ES-I3 (cell line): ENCODE data around the gene VAV2.

Experiments used
- H3K36me3 ChIP-seq: 2 replicates; pipeline ENCODE4 v1.6.1; 2013; ENCODE audit warnings: mild to moderate bottlenecking, low read length, control low read depth, moderate library complexity; ENCODE audit not compliant: insufficient read depth
- H3K4me1 ChIP-seq: 2 replicates; pipeline ENCODE4 v1.6.1; 2013; ENCODE audit warnings: mild to moderate bottlenecking, control low read depth, low read length; ENCODE audit not compliant: insufficient read depth
- H3K9ac ChIP-seq: 2 replicates; pipeline ENCODE4 v1.6.1; 2013; ENCODE audit warnings: low read depth, mild to moderate bottlenecking, low read length, moderate library complexity
- H3K9me3 ChIP-seq: 2 replicates; pipeline ENCODE4 v1.6.1; 2013; ENCODE audit warnings: mild to moderate bottlenecking, low read length, moderate library complexity; ENCODE audit not compliant: control insufficient read depth, insufficient read depth

The VAV2 gene

DNA sequence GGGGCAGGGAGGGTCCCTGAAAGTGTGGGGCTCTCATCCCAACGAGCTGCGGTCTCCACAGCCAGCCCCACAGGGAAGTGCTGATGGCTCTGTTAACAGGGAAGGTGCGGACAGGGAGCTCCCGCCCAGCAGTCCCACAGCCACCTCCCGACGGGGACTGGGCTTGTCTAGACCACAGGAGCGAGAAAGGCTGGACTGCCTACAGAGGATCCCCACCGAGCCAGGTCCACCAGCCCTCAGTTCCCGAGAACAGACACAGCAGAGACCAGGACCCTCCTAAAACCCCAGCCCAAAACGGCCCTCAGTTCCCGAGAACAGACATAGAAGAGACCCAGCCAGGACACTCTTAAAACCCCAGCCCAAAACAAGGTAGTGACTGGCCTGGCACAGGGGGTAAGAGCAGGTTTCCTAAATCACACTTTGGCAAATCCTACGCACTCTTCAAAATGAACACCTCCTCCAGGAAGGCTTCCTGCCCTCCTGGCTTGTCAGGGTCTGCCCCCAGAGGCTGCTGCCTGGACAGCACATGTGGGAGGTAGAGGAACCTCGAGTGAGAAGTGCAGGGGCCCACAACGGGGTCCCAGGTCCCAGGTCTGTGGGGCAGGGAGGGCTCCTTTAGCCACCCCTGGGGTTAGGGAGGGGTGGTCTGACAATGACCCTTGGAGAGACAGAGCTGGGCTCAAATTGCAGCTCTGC is 167.9 kb downstream of the VAV2 start:
- Histone ChIP-seq H3K36me3 (no peaks in the 10 kb centered on the region), H3K9ac (no peak overlapping the region), H3K9me3 (no peaks in the 10 kb centered on the region), H3K4me1 (peaks cover 16% of the 10 kb centered on the region)

GRCh38 chr9:133823189-133824105 is 168.7 kb downstream of the VAV2 start:
- Histone ChIP-seq H3K9me3 (no peaks in the 10 kb centered on the region), H3K9ac (no peak overlapping the region), H3K4me1 (peaks cover 16% of the 10 kb centered on the region), H3K36me3 (no peaks in the 10 kb centered on the region)

DNA sequence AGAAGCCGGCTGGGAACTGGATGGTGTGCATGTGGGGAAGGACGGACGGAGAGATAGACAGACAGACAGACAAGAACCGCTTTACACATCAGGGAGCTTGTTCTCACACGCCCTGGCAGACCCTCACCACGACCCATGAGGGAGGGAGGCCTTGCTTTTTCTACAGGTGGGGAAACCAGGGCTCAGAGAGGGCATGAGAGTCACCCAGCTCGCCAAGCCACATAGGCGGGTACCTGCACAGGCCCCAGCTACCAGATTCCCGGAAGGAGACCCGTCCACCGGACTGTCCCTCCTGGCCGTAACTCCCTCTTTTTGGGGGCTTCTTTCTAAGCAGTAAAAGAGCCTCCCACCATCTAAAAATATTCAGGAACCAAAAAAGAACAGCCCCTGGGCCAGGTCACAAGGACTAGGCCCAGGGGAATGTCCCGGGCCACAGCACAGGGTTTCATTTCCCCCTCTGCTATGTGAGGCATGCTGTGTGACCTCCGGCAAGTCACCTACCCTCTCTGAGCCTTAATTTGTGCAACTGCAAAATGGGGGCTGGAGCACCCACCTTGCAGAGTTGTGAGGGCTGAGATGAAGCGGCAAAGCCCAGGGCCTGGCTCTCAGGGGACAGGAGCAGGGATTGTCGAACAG is 169.6 kb downstream of the VAV2 start:
- Histone ChIP-seq H3K9ac (no peak overlapping the region), H3K4me1 (peaks cover 16% of the 10 kb centered on the region), H3K9me3 (no peaks in the 10 kb centered on the region), H3K36me3 (no peaks in the 10 kb centered on the region)

DNA sequence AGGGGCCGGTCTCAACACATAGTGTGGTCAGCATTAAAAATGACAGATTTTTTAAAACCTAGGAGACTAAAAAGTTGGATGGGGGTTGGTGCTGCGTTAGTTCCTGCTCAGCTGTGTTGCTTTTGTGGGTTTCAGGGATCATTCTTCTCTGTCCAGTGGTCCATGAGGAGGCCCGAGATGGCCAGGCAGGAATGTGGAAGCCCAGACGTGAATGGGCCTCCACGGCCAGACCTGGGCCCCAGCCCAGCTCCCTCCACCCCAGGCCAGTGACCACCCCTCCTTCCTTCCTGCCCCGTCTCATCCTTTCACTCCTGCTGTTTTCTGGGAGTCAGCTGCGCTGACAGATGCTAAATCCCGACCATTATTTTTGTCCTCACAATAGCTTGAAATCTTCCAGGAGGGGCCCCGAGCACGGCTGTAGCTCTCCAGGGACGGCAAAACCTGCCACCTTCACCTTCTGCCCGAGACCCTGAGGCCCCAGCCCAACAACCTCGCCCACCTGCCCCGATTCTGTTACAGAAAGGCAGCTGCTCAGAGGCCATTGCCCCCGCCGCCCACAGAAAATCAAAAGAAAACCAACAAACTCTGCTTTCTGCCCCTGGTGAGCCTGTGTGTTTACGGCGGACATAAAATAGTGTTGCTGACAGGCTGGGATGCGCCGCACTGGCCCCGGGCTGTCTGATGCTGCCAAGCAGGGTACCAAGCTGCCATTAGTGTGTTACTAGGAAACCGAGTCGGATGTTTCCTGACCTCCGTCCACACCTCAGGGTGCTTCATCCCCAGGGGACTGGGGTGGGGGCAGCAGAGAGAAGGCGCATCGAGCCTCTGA is 170.3 kb downstream of the VAV2 start:
- H3K4me1 ChIP-seq = peaks cover 16% of the 10 kb centered on the region
- no peaks in the 10 kb centered on the region for H3K9me3 ChIP-seq
- no peaks in the 10 kb centered on the region for H3K36me3 ChIP-seq
- no peak overlapping the region for H3K9ac ChIP-seq

DNA sequence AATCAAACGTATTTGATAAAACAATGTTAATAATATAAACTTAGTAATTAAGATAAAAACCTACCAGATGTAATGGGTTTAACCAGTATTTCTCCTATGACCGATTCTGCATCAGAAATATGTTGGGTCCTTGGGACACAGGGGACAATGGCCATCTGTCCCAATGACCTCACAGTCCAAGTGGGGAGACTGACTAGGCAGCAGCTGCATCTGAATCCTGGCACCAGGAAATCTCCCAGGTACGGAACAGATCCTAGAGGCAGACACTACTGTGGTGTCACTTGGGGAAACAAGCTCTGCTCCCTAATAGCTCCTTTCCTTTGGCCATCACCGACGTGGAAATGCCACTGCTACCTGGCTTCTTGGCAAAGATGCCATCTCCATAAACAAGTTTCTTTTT is 172.2 kb downstream of the VAV2 start:
- peaks cover 4% of the 10 kb centered on the region; the same call in 1 of the 2 replicates for H3K4me1 ChIP-seq
- no peaks in the 10 kb centered on the region for H3K36me3 ChIP-seq
- H3K9ac ChIP-seq = no peak overlapping the region
- no peaks in the 10 kb centered on the region for H3K9me3 ChIP-seq

DNA sequence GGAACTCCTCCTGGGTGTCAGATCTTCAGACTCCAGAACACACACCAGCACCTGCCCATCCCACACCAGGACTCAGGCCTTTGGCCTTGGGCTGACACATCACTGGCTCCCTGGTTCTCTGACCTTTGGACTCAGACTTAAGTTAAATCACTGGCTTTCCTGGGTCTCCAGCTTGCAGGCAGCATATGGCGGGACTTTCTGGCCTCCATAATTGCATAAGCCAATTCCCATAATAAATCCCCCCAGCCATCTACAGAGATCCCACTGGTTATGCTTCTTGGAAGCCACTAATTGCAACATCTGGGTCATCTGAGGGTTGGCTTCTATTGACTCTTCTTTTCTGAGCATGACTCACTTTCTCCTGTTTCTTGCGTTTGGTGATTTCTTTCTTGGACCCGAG is 173.7 kb downstream of the VAV2 start:
- H3K9ac ChIP-seq = no peak overlapping the region
- 0 out of 2 replicates have a peak, but pooled peaks cover 2% of the 10 kb centered on the region for H3K36me3 ChIP-seq
- H3K4me1 ChIP-seq = no peaks in the 10 kb centered on the region
- H3K9me3 ChIP-seq = no peaks in the 10 kb centered on the region

- Histone ChIP-seq H3K4me1 (no peaks in the 10 kb centered on the region), H3K36me3 (0 out of 2 replicates have a peak, but pooled peaks cover 2% of the 10 kb centered on the region), H3K9ac (no peak overlapping the region), H3K9me3 (no peaks in the 10 kb centered on the region)
Observed at GRCh38 chr9:133815781-133816180, 176.3 kb downstream of the VAV2 start.

DNA sequence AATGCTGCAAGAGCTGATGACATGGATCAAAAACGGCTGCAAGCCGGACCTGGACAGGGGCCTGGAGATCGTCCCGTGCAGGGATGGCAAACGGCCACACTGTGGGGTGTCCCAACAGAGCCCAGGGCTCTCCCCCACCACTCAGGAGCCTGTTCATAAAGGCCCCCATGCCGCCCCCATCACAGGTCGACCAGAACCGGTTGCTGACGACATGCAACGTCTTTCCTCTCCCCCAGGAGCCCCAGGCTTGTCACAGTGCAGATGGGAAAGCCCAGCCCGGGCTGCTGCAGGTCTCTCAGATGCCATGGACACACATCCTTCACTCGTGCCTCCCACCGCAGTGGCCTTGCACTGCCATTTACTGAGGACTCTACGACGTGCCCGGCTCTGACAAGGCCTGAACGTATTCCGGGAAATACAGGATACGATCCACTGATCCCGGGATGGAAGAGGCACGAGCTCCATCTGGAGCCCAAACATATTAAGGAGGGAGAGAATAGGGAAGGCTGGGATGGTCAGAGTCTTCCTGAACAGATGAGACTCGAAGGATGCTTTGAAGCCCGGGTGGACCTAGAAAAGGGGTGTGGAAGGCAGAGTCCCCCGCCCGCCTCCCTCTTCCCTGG is 177.4 kb downstream of the VAV2 start:
- H3K36me3 ChIP-seq = 0 out of 2 replicates have a peak, but pooled peaks cover 2% of the 10 kb centered on the region
- no peaks in the 10 kb centered on the region for H3K4me1 ChIP-seq
- no peak overlapping the region for H3K9ac ChIP-seq
- no peaks in the 10 kb centered on the region for H3K9me3 ChIP-seq

- H3K9ac ChIP-seq = no peak overlapping the region
- 0 out of 2 replicates have a peak, but pooled peaks cover 2% of the 10 kb centered on the region for H3K36me3 ChIP-seq
- H3K9me3 ChIP-seq = no peaks in the 10 kb centered on the region
- no peaks in the 10 kb centered on the region for H3K4me1 ChIP-seq
Observed at GRCh38 chr9:133813749-133814585, 178.2 kb downstream of the VAV2 start.

DNA sequence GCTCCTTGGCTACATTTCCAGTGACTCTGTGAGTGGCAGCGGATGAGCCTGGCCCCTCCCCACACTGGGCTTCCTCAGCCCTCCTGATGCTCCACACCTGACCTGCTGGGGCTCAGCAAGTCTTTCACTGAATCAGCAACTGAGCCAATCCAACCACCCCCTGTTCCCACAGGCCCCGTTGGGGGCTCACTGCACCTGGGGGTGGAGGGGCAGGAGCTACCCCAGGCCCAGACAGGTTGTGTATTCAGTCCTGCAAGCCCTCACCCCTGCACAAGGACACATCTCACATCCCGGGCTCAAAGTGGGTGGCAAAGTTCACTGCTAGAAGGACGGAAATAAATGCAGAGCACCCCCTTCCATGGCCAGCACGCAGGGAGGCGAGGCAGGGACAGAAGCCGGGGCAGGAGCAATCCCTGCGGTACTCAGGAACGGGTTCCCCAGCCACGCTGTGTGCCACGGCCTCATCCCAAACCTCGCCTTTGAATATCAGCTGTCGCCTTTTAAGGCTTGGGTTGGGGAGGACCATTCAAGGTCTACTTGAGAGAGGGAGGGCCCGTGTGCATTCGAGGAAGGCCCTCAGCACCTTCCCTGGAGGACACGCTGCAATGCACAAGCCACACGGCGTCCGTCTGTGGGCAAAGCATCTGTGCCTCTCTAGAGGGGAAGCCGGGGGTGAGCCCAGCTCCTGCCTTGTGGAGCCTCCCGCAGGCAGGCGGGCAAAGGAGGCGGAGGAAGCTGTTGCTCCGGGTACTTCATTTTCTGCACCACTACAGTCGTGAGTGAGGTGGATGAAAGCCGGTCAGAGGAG is 179.0 kb downstream of the VAV2 start:
- H3K4me1 ChIP-seq = no peaks in the 10 kb centered on the region
- H3K36me3 ChIP-seq = peaks cover 4% of the 10 kb centered on the region; the same call in 1 of the 2 replicates
- no peak overlapping the region for H3K9ac ChIP-seq
- no peaks in the 10 kb centered on the region for H3K9me3 ChIP-seq

GRCh38 chr9:133812077-133812868 is 179.9 kb downstream of the VAV2 start:
- Histone ChIP-seq H3K9me3 (no peaks in the 10 kb centered on the region), H3K36me3 (peaks cover 5% of the 10 kb centered on the region; the same call in 1 of the 2 replicates), H3K4me1 (no peaks in the 10 kb centered on the region), H3K9ac (no peak overlapping the region)

GRCh38 chr9:133811471-133811870 is 180.7 kb downstream of the VAV2 start:
- H3K4me1 ChIP-seq = no peaks in the 10 kb centered on the region
- peaks cover 5% of the 10 kb centered on the region; the same call in 1 of the 2 replicates for H3K36me3 ChIP-seq
- no peaks in the 10 kb centered on the region for H3K9me3 ChIP-seq
- no peak overlapping the region for H3K9ac ChIP-seq
